IMR-90 (cell line): ENCODE data around the gene CRLF2. TPM values are rescaled to one million over a fixed set of nuclear protein-coding genes. Genes with fewer than 3 reads are reported as not detected.

Experiments
- ATAC-seq: fragments of 200-7000 bp; cut with Tn5 transposase; 2 replicates; pipeline ENCODE4 v1.9.1; 2020; ENCODE audit warnings: low read depth, mild to moderate bottlenecking, moderate library complexity
- BruUV-seq: library from RNA; stranded (reverse); fragments of 400-500 nt; replicated peaks from 2 replicates; lab custom pipeline; 2021; lab: Mats Ljungman, UMichigan
- CTCF ChIA-PET: fragments of 300-600 bp; formaldehyde crosslinking; extraction: SDS; loops from one replicate; lab custom pipeline; 2021; ENCODE audit warnings: antibody characterized with exemption; lab: Yijun Ruan, JAX
- POLR2A ChIA-PET: fragments of 300-600 bp; sonication (Branson Sonifier 250); formaldehyde crosslinking; loops from one replicate; lab custom pipeline; 2022; ENCODE audit warnings: antibody characterized with exemption; ENCODE audit not compliant: unreplicated experiment; lab: Charles Lee
- DNase-seq: peaks from one replicate; pipeline ENCODE4 v3.0.0; 2013
- H2AFZ ChIP-seq: replicated peaks from 2 replicates; pipeline ENCODE3; 2013; ENCODE audit warnings: low read length, mild to moderate bottlenecking; ENCODE audit not compliant: poor library complexity
- H2AK5ac ChIP-seq: 2 replicates; pipeline ENCODE4 v1.6.1; 2013; ENCODE audit warnings: low read depth, low read length, inconsistent platforms
- H2AK9ac ChIP-seq: replicated peaks from 2 replicates; pipeline ENCODE3; 2013; ENCODE audit warnings: mild to moderate bottlenecking, low read depth, low read length, moderate library complexity; ENCODE audit not compliant: poor library complexity
- H2BK120ac ChIP-seq: 2 replicates; pipeline ENCODE4 v1.6.1; 2013; ENCODE audit warnings: low read depth, low read length, inconsistent platforms
- H2BK15ac ChIP-seq: 3 replicates; pipeline ENCODE4 v1.6.1; 2013; ENCODE audit warnings: low read depth, low read length, inconsistent platforms
- H2BK20ac ChIP-seq: 2 replicates; pipeline ENCODE4 v1.6.1; 2013; ENCODE audit warnings: low read depth, mild to moderate bottlenecking, inconsistent platforms, low read length, moderate library complexity
- H2BK5ac ChIP-seq: 2 replicates; pipeline ENCODE4 v1.6.1; 2013; ENCODE audit warnings: mild to moderate bottlenecking, low read depth, low read length, inconsistent platforms; ENCODE audit not compliant: poor library complexity, severe bottlenecking
- H3K14ac ChIP-seq: replicated peaks from 2 replicates; pipeline ENCODE4 v1.6.1; 2013; ENCODE audit warnings: low read depth, low read length, inconsistent platforms
- H3K18ac ChIP-seq: 2 replicates; pipeline ENCODE4 v1.6.1; 2013; ENCODE audit warnings: low read depth, low read length, control low read depth
- H3K23ac ChIP-seq: 2 replicates; pipeline ENCODE4 v1.6.1; 2013; ENCODE audit warnings: low read depth, low read length, inconsistent platforms
- H3K27ac ChIP-seq: 2 replicates; pipeline ENCODE4 v1.5.1; 2013; ENCODE audit warnings: mild to moderate bottlenecking, control low read depth, low read length; ENCODE audit not compliant: insufficient read depth
- H3K27me3 ChIP-seq: 2 replicates; pipeline ENCODE4 v1.6.1; 2013; ENCODE audit warnings: low read length; ENCODE audit not compliant: control insufficient read depth, insufficient read depth
- H3K36me3 ChIP-seq: 2 replicates; pipeline ENCODE4 v1.6.1; 2013; ENCODE audit warnings: low read length, mixed read lengths; ENCODE audit not compliant: control insufficient read depth, insufficient read depth
- H3K4ac ChIP-seq: 2 replicates; pipeline ENCODE4 v1.6.1; 2013; ENCODE audit warnings: low read depth, low read length, inconsistent platforms
- H3K4me1 ChIP-seq: 2 replicates; pipeline ENCODE4 v1.6.1; 2013; ENCODE audit warnings: low read length, mixed read lengths; ENCODE audit not compliant: control insufficient read depth, insufficient read depth
- H3K4me2 ChIP-seq: 2 replicates; pipeline ENCODE4 v1.6.1; 2013; ENCODE audit warnings: low read depth, mild to moderate bottlenecking, control low read depth, low read length, moderate library complexity
- H3K4me3 ChIP-seq: 2 replicates; pipeline ENCODE4 v1.5.1; 2013; ENCODE audit warnings: low read depth, mild to moderate bottlenecking, control low read depth, low read length, moderate library complexity; ENCODE audit not compliant: insufficient read depth
- H3K56ac ChIP-seq: 2 replicates; pipeline ENCODE4 v1.6.1; 2013; ENCODE audit warnings: low read length, inconsistent platforms; ENCODE audit not compliant: insufficient read depth; ENCODE audit errors: extremely low read depth
- H3K79me1 ChIP-seq, 2 experiments: 2 replicates each; pipeline ENCODE4 v1.6.1; 2013; ENCODE audit warnings: low read length in 2 of 2, inconsistent platforms in 1 of 2, low read depth in 1 of 2
- H3K9ac ChIP-seq: 2 replicates; pipeline ENCODE4 v1.6.1; 2013; ENCODE audit warnings: low read depth, low read length, control low read depth
- H3K9me1 ChIP-seq: 2 replicates; pipeline ENCODE4 v1.6.1; 2013; ENCODE audit warnings: low read length, inconsistent platforms; ENCODE audit not compliant: insufficient read depth
- H3K9me3 ChIP-seq: 2 replicates; pipeline ENCODE4 v1.6.1; 2013; ENCODE audit warnings: low read length; ENCODE audit not compliant: control insufficient read depth, insufficient read depth
- H4K20me1 ChIP-seq: 2 replicates; pipeline ENCODE4 v1.6.1; 2013; ENCODE audit warnings: low read length, inconsistent platforms; ENCODE audit not compliant: insufficient read depth
- H4K5ac ChIP-seq: 2 replicates; pipeline ENCODE4 v1.6.1; 2013; ENCODE audit warnings: mild to moderate bottlenecking, low read depth, low read length, control low read depth
- H4K8ac ChIP-seq, 2 experiments: 2 replicates each; pipeline ENCODE4 v1.6.1; 2013; ENCODE audit warnings: low read depth in 2 of 2, low read length in 2 of 2, control low read depth in 1 of 2, inconsistent platforms in 1 of 2
- H4K91ac ChIP-seq: 2 replicates; pipeline ENCODE4 v1.6.1; 2013; ENCODE audit warnings: low read depth, low read length, inconsistent platforms; ENCODE audit not compliant: insufficient read depth
- BHLHE40 ChIP-seq: fragments of 150-350 bp; IDR thresholded peaks from 2 replicates; pipeline ENCODE4 v1.6.1; 2016; ENCODE audit warnings: mild to moderate bottlenecking, low read depth, low read length
- CEBPB ChIP-seq: IDR thresholded peaks from 2 replicates; pipeline ENCODE4 v1.6.1; 2012; ENCODE audit warnings: low read depth, low read length, improper control_type of control experiment
- ELK1 ChIP-seq: fragments of 150-350 bp; IDR thresholded peaks from 2 replicates; pipeline ENCODE4 v1.6.1; 2016; ENCODE audit warnings: low read depth, mild to moderate bottlenecking, low read length, moderate library complexity, borderline replicate concordance
- FOS ChIP-seq: fragments of 150-350 bp; IDR thresholded peaks from 2 replicates; pipeline ENCODE4 v1.6.1; 2016; ENCODE audit warnings: low read depth, low read length
- MAFK ChIP-seq: IDR thresholded peaks from 2 replicates; pipeline ENCODE4 v1.6.1; 2012; ENCODE audit warnings: low read depth, low read length, improper control_type of control experiment
- MAZ ChIP-seq: IDR thresholded peaks from 2 replicates; pipeline ENCODE4 v1.6.1; 2012; ENCODE audit warnings: low read depth, mild to moderate bottlenecking, low read length, improper control_type of control experiment, moderate library complexity, borderline replicate concordance
- MXI1 ChIP-seq: IDR thresholded peaks from 2 replicates; pipeline ENCODE4 v1.6.1; 2012; ENCODE audit warnings: low read depth, mild to moderate bottlenecking, low read length, moderate library complexity, borderline replicate concordance
- NFE2L2 ChIP-seq: fragments of 150-350 bp; IDR thresholded peaks from 2 replicates; pipeline ENCODE4 v1.6.1; 2016; ENCODE audit warnings: low read depth, mild to moderate bottlenecking, low read length
- POLR2A ChIP-seq: IDR thresholded peaks from 2 replicates; pipeline ENCODE4 v1.6.1; 2012; ENCODE audit warnings: mild to moderate bottlenecking, low read depth, low read length
- RAD21 ChIP-seq: IDR thresholded peaks from 2 replicates; pipeline ENCODE4 v1.6.1; 2012; ENCODE audit warnings: low read length, improper control_type of control experiment
- RCOR1 ChIP-seq: IDR thresholded peaks from 2 replicates; pipeline ENCODE4 v1.6.1; 2012; ENCODE audit warnings: mild to moderate bottlenecking, low read length, improper control_type of control experiment; ENCODE audit not compliant: insufficient replicate concordance
- RFX5 ChIP-seq: IDR thresholded peaks from 2 replicates; pipeline ENCODE4 v1.8.0; 2012; ENCODE audit warnings: low read depth, mild to moderate bottlenecking, low read length, moderate library complexity
- SMC3 ChIP-seq: fragments of 150-350 bp; IDR thresholded peaks from 2 replicates; pipeline ENCODE4 v1.6.1; 2016; ENCODE audit warnings: low read depth, mild to moderate bottlenecking, antibody characterized with exemption, low read length, moderate library complexity
- WGBS, 2 experiments: methylation state at CpG; one replicate each; pipeline versions ENCODE4 v1.1.5 to v1.1.7; 2013; ENCODE audit warnings: missing lambda C conversion rate in 2 of 2; ENCODE audit not compliant: insufficient read length in 1 of 2; ENCODE audit errors: extremely low coverage in 2 of 2; 5-methylcytosine and 5-hydroxymethylcytosine counted together
- dilution Hi-C: fragments of 300-500 bp; cut with HindIII; formaldehyde crosslinking; loops from one replicate; pipeline ENCODE4 v1.14.3; 2018; ENCODE audit warnings: low sequenced_read_pairs; ENCODE audit not compliant: unreplicated experiment
- in situ Hi-C: fragments of 300-500 bp; cut with MboI; formaldehyde crosslinking; loops from 3 replicates; pipeline ENCODE4 v1.14.3; 2019; ENCODE audit warnings: low sequenced_read_pairs, inconsistent platforms, mixed read lengths
- intact Hi-C: fragments of 100-400 bp; cut with micrococcal nuclease; formaldehyde crosslinking; loops from 2 replicates; pipeline ENCODE4 v1.10.0; 2022
- polyA plus RNA-seq, 3 experiments: library from polyadenylated mRNA; depleted of rRNA; stranded (reverse); fragments of >200 nt; gene quantifications; 2 replicates each; pipeline ENCODE4 v1.2.3, GENCODE V29; 2012; ENCODE audit warnings: low replicate concordance in 1 of 3
- total RNA-seq: library from RNA; depleted of rRNA; stranded (reverse); fragments of >200 nt; gene quantifications from 2 replicates; pipeline ENCODE4 v1.2.3, GENCODE V29; 2012
- TF ChIP-seq, protein P1 (sequence below): conservative IDR thresholded peaks from 2 replicates; pipeline ENCODE4 v1.5.1; 2012; ENCODE audit warnings: mild to moderate bottlenecking, low read depth, low read length, improper control_type of control experiment

The CRLF2 gene
- total and polyA plus RNA-seq, 2 of the 4 experiments (the other 2 are of a cell fraction): not detected

- no peak for TF ChIP-seq CEBPB
Measured at GRCh38 chrX:1244164-1245076, 32.0 kb upstream of the CRLF2 start (continued).

DNA sequence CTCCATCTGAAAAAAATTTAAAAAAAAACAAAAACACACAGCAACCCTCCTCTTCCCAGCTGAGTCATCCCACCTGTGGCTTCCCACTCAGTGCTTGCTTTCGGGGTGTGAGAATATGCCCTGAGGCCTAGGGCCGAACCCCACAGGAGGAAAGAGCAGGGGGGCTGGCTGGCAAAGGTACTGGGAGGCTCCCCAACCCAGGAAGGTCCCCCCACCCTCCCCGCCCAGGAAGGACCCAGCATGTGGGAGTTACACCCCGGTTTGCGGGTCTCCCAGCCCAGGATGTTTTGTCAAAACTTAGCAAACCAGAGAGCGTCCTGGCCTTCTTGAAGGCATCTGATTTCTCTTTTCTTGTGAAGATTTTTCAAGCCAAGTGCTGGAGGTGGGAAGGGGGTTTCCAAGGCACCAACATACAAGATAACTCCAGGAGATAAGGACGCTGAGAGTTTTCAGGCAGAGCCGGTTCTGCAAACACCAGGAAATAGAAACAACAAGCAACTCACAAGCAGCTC lies 30.5 kb upstream of the CRLF2 start:
- Histone ChIP-seq H2AK9ac (no peak overlapping the region), H3K14ac (no peak overlapping the region), H3K36me3 (no peaks in the 10 kb centered on the region), H3K4me2 (no peak overlapping the region), H3K4ac (no peak overlapping the region), H3K79me1 (no peaks in the 10 kb centered on the region), H3K9ac (no peak overlapping the region), H3K9me3 (peaks cover 4% of the 10 kb centered on the region), H3K27ac (no peak overlapping the region), H2AK5ac (no peak overlapping the region), H3K27me3 (no peaks in the 10 kb centered on the region), H4K5ac (no peak overlapping the region), H2BK20ac (no peak overlapping the region), H2BK5ac (no peak overlapping the region), H3K9me1 (no peaks in the 10 kb centered on the region), H4K8ac (no peak overlapping the region), H3K56ac (no peak overlapping the region), H3K23ac (no peak overlapping the region), H4K20me1 (no peaks in the 10 kb centered on the region), H3K4me3 (no peak overlapping the region), H2BK15ac (no peak overlapping the region), H4K91ac (no peak overlapping the region), H3K4me1 (no peaks in the 10 kb centered on the region), H2BK120ac (no peak overlapping the region), H3K18ac (no peak overlapping the region), H2AFZ (no peak overlapping the region)
- dilution Hi-C loops (no loop called here), in situ Hi-C loops (no loop called here), intact Hi-C loops (no loop called here)
- DNase-seq (no peak), ATAC-seq (no peak)
- no CpG with 5 or more reads among the region's 8 CpGs for WGBS, 2 experiments
- POLR2A ChIA-PET: no interaction called here
- no TSS peak for BruUV-seq
- CTCF ChIA-PET: no interaction called here
- no peak for TF ChIP-seq RAD21
- no peak for TF ChIP-seq MAFK
- no peak for TF ChIP-seq NFE2L2
- TF ChIP-seq FOS: no peak
- TF ChIP-seq SMC3: no peak
- TF ChIP-seq MXI1: no peak
- TF ChIP-seq ELK1: no peak
- no peak for TF ChIP-seq RFX5
- no peak for TF ChIP-seq POLR2A
- TF ChIP-seq RCOR1: no peak
- no peak for TF ChIP-seq CEBPB
- TF ChIP-seq BHLHE40: no peak
- no peak for TF ChIP-seq MAZ
- TF ChIP-seq, protein P1, sequence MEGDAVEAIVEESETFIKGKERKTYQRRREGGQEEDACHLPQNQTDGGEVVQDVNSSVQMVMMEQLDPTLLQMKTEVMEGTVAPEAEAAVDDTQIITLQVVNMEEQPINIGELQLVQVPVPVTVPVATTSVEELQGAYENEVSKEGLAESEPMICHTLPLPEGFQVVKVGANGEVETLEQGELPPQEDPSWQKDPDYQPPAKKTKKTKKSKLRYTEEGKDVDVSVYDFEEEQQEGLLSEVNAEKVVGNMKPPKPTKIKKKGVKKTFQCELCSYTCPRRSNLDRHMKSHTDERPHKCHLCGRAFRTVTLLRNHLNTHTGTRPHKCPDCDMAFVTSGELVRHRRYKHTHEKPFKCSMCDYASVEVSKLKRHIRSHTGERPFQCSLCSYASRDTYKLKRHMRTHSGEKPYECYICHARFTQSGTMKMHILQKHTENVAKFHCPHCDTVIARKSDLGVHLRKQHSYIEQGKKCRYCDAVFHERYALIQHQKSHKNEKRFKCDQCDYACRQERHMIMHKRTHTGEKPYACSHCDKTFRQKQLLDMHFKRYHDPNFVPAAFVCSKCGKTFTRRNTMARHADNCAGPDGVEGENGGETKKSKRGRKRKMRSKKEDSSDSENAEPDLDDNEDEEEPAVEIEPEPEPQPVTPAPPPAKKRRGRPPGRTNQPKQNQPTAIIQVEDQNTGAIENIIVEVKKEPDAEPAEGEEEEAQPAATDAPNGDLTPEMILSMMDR: no peak
